Activated B cell treated with CpG ODN at 0.5 μM for 24 hours (primary cell): ENCODE results near the gene PRKCQ. TPM values are rescaled to one million over a fixed set of nuclear protein-coding genes. Genes with fewer than 3 reads are reported as not detected.

Experiments used
- ATAC-seq: fragments of 200-7000 bp; cut with Tn5 transposase; one replicate; pipeline ENCODE4 v1.10.0; 2021; ENCODE audit warnings: low read depth, mild to moderate bottlenecking, moderate library complexity
- CTCF ChIA-PET: fragments of 350-600 bp; sonication (Branson Sonifier 250); formaldehyde crosslinking; loops from one replicate; lab custom pipeline; 2021; ENCODE audit warnings: antibody characterized with exemption; lab: Charles Lee
- POLR2A ChIA-PET: fragments of 350-600 bp; sonication (Branson Sonifier 250); formaldehyde crosslinking; loops from one replicate; lab custom pipeline; 2021; ENCODE audit warnings: antibody characterized with exemption; lab: Charles Lee
- DNase-seq: peaks from one replicate; pipeline ENCODE4 v3.0.0; 2022
- H3K27ac Mint-ChIP-seq: one replicate; pipeline ENCODE4 v1.8.0; 2020; ENCODE audit warnings: mixed read lengths
- H3K27me3 Mint-ChIP-seq: one replicate; pipeline ENCODE4 v1.8.0; 2021; ENCODE audit warnings: mixed read lengths
- H3K36me3 Mint-ChIP-seq: one replicate; pipeline ENCODE4 v1.8.0; 2021; ENCODE audit warnings: low read depth, mixed read lengths
- H3K4me1 Mint-ChIP-seq: one replicate; pipeline ENCODE4 v1.8.0; 2021; ENCODE audit warnings: mixed read lengths
- H3K4me3 Mint-ChIP-seq: one replicate; pipeline ENCODE4 v1.8.0; 2020; ENCODE audit warnings: mild to moderate bottlenecking, mixed read lengths
- H3K9me3 Mint-ChIP-seq: one replicate; pipeline ENCODE4 v1.8.0; 2020; ENCODE audit warnings: mixed read lengths
- CTCF ChIP-seq: fragments of 200-600 bp; IDR thresholded peaks from one replicate; pipeline ENCODE4 v1.8.0; 2022; ENCODE audit warnings: antibody characterized with exemption, mild to moderate bottlenecking
- intact Hi-C: fragments of 100-400 bp; cut with micrococcal nuclease; formaldehyde crosslinking; loops from one replicate; pipeline ENCODE4 v1.15.1; 2024
- total RNA-seq: library from RNA; stranded (reverse); gene quantifications from 2 replicates; pipeline ENCODE4 v1.2.3, GENCODE V29; 2022

PRKCQ gene
- total RNA-seq, 1 donor from 2014 or later = 0.11 TPM

GRCh38 chr10:6602700-6603084, 22.6 kb upstream of the PRKCQ start:
- POLR2A ChIA-PET = no interaction called here
- H3K4me1 Mint-ChIP-seq = peaks cover 14% of the 10 kb centered on the region

GRCh38 chr10:6602026-6602699, 22.1 kb upstream of the PRKCQ start:
- intact Hi-C loops = no loop called here
- ATAC-seq = no peak
- ChIA-PET POLR2A (no interaction called here), CTCF (no interaction called here)
- Mint-ChIP-seq H3K9me3 (no peaks in the 10 kb centered on the region), H3K4me1 (peaks cover 14% of the 10 kb centered on the region), H3K4me3 (no peak overlapping the region), H3K27ac (no peak overlapping the region), H3K27me3 (peaks cover 17% of the 10 kb centered on the region), H3K36me3 (no peaks in the 10 kb centered on the region)
- no peak for DNase-seq
- TF ChIP-seq CTCF = no peak

More at GRCh38 chr10:6602700-6603084, 22.6 kb upstream of the PRKCQ start:
- H3K27me3 Mint-ChIP-seq = peaks cover 15% of the 10 kb centered on the region
- TF ChIP-seq CTCF = no peak
- no peak overlapping the region for H3K27ac Mint-ChIP-seq
- ATAC-seq = no peak
- intact Hi-C loops = no loop called here
- H3K9me3 Mint-ChIP-seq = no peaks in the 10 kb centered on the region
- CTCF ChIA-PET = no interaction called here
- no peaks in the 10 kb centered on the region for H3K36me3 Mint-ChIP-seq
- no peak for DNase-seq
- H3K4me3 Mint-ChIP-seq = no peak overlapping the region

GRCh38 chr10:6601246-6601805, 21.2 kb upstream of the PRKCQ start:
- POLR2A ChIA-PET = no interaction called here
- ATAC-seq (no peak), DNase-seq (no peak)
- intact Hi-C loops = no loop called here
- CTCF ChIA-PET = no interaction called here
- peaks cover 17% of the 10 kb centered on the region for H3K27me3 Mint-ChIP-seq
- no peak overlapping the region for H3K27ac Mint-ChIP-seq
- peaks cover 14% of the 10 kb centered on the region for H3K4me1 Mint-ChIP-seq
- no peaks in the 10 kb centered on the region for H3K36me3 Mint-ChIP-seq
- no peak for TF ChIP-seq CTCF
- no peak overlapping the region for H3K4me3 Mint-ChIP-seq
- H3K9me3 Mint-ChIP-seq = no peaks in the 10 kb centered on the region

GRCh38 chr10:6600224-6600987, 20.3 kb upstream of the PRKCQ start:
- no peaks in the 10 kb centered on the region for H3K9me3 Mint-ChIP-seq
- TF ChIP-seq CTCF = no peak
- no peak for DNase-seq
- H3K27ac Mint-ChIP-seq = no peak overlapping the region
- H3K27me3 Mint-ChIP-seq = peaks cover 15% of the 10 kb centered on the region
- POLR2A ChIA-PET = no interaction called here
- H3K4me1 Mint-ChIP-seq = peaks cover 14% of the 10 kb centered on the region
- ATAC-seq = no peak
- H3K36me3 Mint-ChIP-seq = no peaks in the 10 kb centered on the region
- CTCF ChIA-PET = no interaction called here
- H3K4me3 Mint-ChIP-seq = no peak overlapping the region
- intact Hi-C loops = no loop called here

GRCh38 chr10:6598679-6599078, 18.6 kb upstream of the PRKCQ start:
- H3K27ac Mint-ChIP-seq = no peak overlapping the region
- intact Hi-C loops = no loop called here
- no peak for DNase-seq
- ChIA-PET CTCF (no interaction called here), POLR2A (no interaction called here)
- TF ChIP-seq CTCF = no peak
- no peaks in the 10 kb centered on the region for H3K36me3 Mint-ChIP-seq
- peaks cover 15% of the 10 kb centered on the region for H3K27me3 Mint-ChIP-seq
- no peak overlapping the region for H3K4me3 Mint-ChIP-seq
- ATAC-seq = no peak
- H3K9me3 Mint-ChIP-seq = no peaks in the 10 kb centered on the region
- H3K4me1 Mint-ChIP-seq = peaks cover 14% of the 10 kb centered on the region
